Activated naive CD4-positive, alpha-beta T cell treated with anti-CD3 and anti-CD28 coated beads, Interleukin-2, amount 10 ng/mL, durations not matched to agents 7 days and 5 days (primary cell): Measurements from ENCODE around the gene IBSP.

Source experiments
- CTCF ChIA-PET: fragments of 350-600 bp; sonication (Branson Sonifier 250); formaldehyde crosslinking; loops from one replicate; lab custom pipeline; 2021; ENCODE audit warnings: antibody characterized with exemption; lab: Charles Lee
- DNase-seq: peaks from one replicate; pipeline ENCODE4 v3.0.0-alpha.2; 2020
- H3K27ac Mint-ChIP-seq: one replicate; pipeline ENCODE4 v1.8.0; 2021; ENCODE audit warnings: mild to moderate bottlenecking, moderate library complexity, mixed read lengths
- H3K27me3 Mint-ChIP-seq: one replicate; pipeline ENCODE4 v1.8.0; 2021; ENCODE audit warnings: mild to moderate bottlenecking, mixed read lengths
- H3K36me3 Mint-ChIP-seq: one replicate; pipeline ENCODE4 v1.8.0; 2021; ENCODE audit warnings: mixed read lengths
- H3K4me1 Mint-ChIP-seq: one replicate; pipeline ENCODE4 v1.8.0; 2021; ENCODE audit warnings: mixed read lengths
- H3K4me3 Mint-ChIP-seq: one replicate; pipeline ENCODE4 v1.8.0; 2021; ENCODE audit warnings: mild to moderate bottlenecking, moderate library complexity, mixed read lengths
- H3K9me3 Mint-ChIP-seq: one replicate; pipeline ENCODE4 v1.8.0; 2021; ENCODE audit warnings: mixed read lengths

The IBSP gene

GRCh38 chr4:87846226-87846625 lies 46.9 kb downstream of the IBSP start:
- no peak overlapping the region for H3K4me3 Mint-ChIP-seq
- no peak for DNase-seq
- H3K4me1 Mint-ChIP-seq = peaks cover 11% of the 10 kb centered on the region
- no peaks in the 10 kb centered on the region for H3K36me3 Mint-ChIP-seq
- no peaks in the 10 kb centered on the region for H3K9me3 Mint-ChIP-seq
- H3K27me3 Mint-ChIP-seq = peaks cover 28% of the 10 kb centered on the region
- CTCF ChIA-PET = interaction anchor here (0.9 to 2.1 kb wide), 5 partner anchors 14 to 140 kb away, joined by 3 to 5 read pairs (median 3); no protein-coding TSS in a partner anchor
- H3K27ac Mint-ChIP-seq = no peak overlapping the region

GRCh38 chr4:87848622-87849351 lies 49.4 kb downstream of the IBSP start:
- Mint-ChIP-seq H3K9me3 (no peaks in the 10 kb centered on the region), H3K4me3 (no peak overlapping the region), H3K27me3 (peaks cover 26% of the 10 kb centered on the region), H3K36me3 (no peaks in the 10 kb centered on the region), H3K4me1 (peaks cover 11% of the 10 kb centered on the region), H3K27ac (no peak overlapping the region)
- DNase-seq = peak; percentile 51
- CTCF ChIA-PET = interaction anchor here (0.7 to 3.9 kb wide), 27 partner anchors 8 to 514 kb away, joined by 3 to 28 read pairs (median 3); no protein-coding TSS in a partner anchor

- Mint-ChIP-seq H3K27me3 (peaks cover 18% of the 10 kb centered on the region), H3K36me3 (no peaks in the 10 kb centered on the region), H3K27ac (no peak overlapping the region), H3K9me3 (no peaks in the 10 kb centered on the region), H3K4me1 (peaks cover 11% of the 10 kb centered on the region), H3K4me3 (no peak overlapping the region)
- CTCF ChIA-PET = interaction anchor here (0.7 to 3.9 kb wide), 23 partner anchors 8 to 515 kb away, joined by 3 to 28 read pairs (median 4); no protein-coding TSS in a partner anchor
- DNase-seq = no peak
These were observed 50.3 kb downstream of the IBSP start for GRCh38 chr4:87849612-87850011.

GRCh38 chr4:87851332-87851731 lies 52.0 kb downstream of the IBSP start:
- CTCF ChIA-PET = interaction anchor here (0.6 to 1.5 kb wide), 5 partner anchors 12 to 361 kb away, joined by 3 to 9 read pairs (median 3); no protein-coding TSS in a partner anchor
- DNase-seq = no peak
- no peak overlapping the region for H3K4me3 Mint-ChIP-seq

GRCh38 chr4:87851953-87852352 lies 52.6 kb downstream of the IBSP start:
- H3K27ac Mint-ChIP-seq = no peak overlapping the region
- H3K27me3 Mint-ChIP-seq = peaks cover 9% of the 10 kb centered on the region
- CTCF ChIA-PET = interaction anchor here (0.6 to 3.9 kb wide), 9 partner anchors 13 to 461 kb away, joined by 3 to 52 read pairs (median 4); partner anchors contain the start of genes HSD17B11 and SPP1

More at GRCh38 chr4:87851332-87851731, 52.0 kb downstream of the IBSP start:
- Mint-ChIP-seq H3K27ac (no peak overlapping the region), H3K36me3 (no peaks in the 10 kb centered on the region), H3K27me3 (peaks cover 13% of the 10 kb centered on the region), H3K4me1 (peaks cover 11% of the 10 kb centered on the region), H3K9me3 (no peaks in the 10 kb centered on the region)

GRCh38 chr4:87853108-87853507 lies 53.8 kb downstream of the IBSP start:
- no peaks in the 10 kb centered on the region for H3K9me3 Mint-ChIP-seq
- H3K4me3 Mint-ChIP-seq = no peak overlapping the region
- CTCF ChIA-PET = interaction anchor here (0.9 to 3.9 kb wide), 12 partner anchors 11 to 463 kb away, joined by 3 to 52 read pairs (median 4); partner anchors contain the start of genes HSD17B11 and SPP1
- H3K4me1 Mint-ChIP-seq = peaks cover 10% of the 10 kb centered on the region
- H3K27me3 Mint-ChIP-seq = peaks cover 9% of the 10 kb centered on the region
- no peaks in the 10 kb centered on the region for H3K36me3 Mint-ChIP-seq
- H3K27ac Mint-ChIP-seq = no peak overlapping the region
- DNase-seq = no peak

More at GRCh38 chr4:87851953-87852352, 52.6 kb downstream of the IBSP start:
- no peak for DNase-seq
- H3K4me3 Mint-ChIP-seq = no peak overlapping the region
- peaks cover 11% of the 10 kb centered on the region for H3K4me1 Mint-ChIP-seq
- no peaks in the 10 kb centered on the region for H3K9me3 Mint-ChIP-seq
- no peaks in the 10 kb centered on the region for H3K36me3 Mint-ChIP-seq

GRCh38 chr4:87853891-87854290 lies 54.5 kb downstream of the IBSP start:
- Mint-ChIP-seq H3K4me1 (peaks cover 7% of the 10 kb centered on the region), H3K36me3 (no peaks in the 10 kb centered on the region), H3K27ac (no peak overlapping the region), H3K4me3 (no peak overlapping the region), H3K27me3 (peaks cover 15% of the 10 kb centered on the region), H3K9me3 (no peaks in the 10 kb centered on the region)
- no peak for DNase-seq
- CTCF ChIA-PET = interaction anchor here (1.5 to 3.9 kb wide), 4 partner anchors 113 to 356 kb away, joined by 4 to 52 read pairs (median 6); partner anchors contain the start of gene SPP1

- DNase-seq = no peak
- H3K27ac Mint-ChIP-seq = no peak overlapping the region
- H3K27me3 Mint-ChIP-seq = peaks cover 19% of the 10 kb centered on the region
- no peaks in the 10 kb centered on the region for H3K36me3 Mint-ChIP-seq
- H3K4me3 Mint-ChIP-seq = no peak overlapping the region
- no peaks in the 10 kb centered on the region for H3K4me1 Mint-ChIP-seq
- no peaks in the 10 kb centered on the region for H3K9me3 Mint-ChIP-seq
- CTCF ChIA-PET = interaction anchor here (1.5 to 3.9 kb wide), 2 partner anchors 119 to 355 kb away, joined by 7 to 52 read pairs; partner anchors contain the start of gene SPP1
These were observed 56.2 kb downstream of the IBSP start for GRCh38 chr4:87855559-87855958.

GRCh38 chr4:87856816-87857215 lies 57.5 kb downstream of the IBSP start:
- CTCF ChIA-PET = interaction anchor here (0.9 to 1.7 kb wide), 4 partner anchors 8 to 481 kb away, joined by 3 to 4 read pairs (median 4); no protein-coding TSS in a partner anchor
- DNase-seq = no peak
- no peak overlapping the region for H3K4me3 Mint-ChIP-seq
- no peaks in the 10 kb centered on the region for H3K36me3 Mint-ChIP-seq
- no peaks in the 10 kb centered on the region for H3K4me1 Mint-ChIP-seq
- no peak overlapping the region for H3K27ac Mint-ChIP-seq
- no peaks in the 10 kb centered on the region for H3K9me3 Mint-ChIP-seq
- H3K27me3 Mint-ChIP-seq = peaks cover 24% of the 10 kb centered on the region

- no peaks in the 10 kb centered on the region for H3K36me3 Mint-ChIP-seq
- no peak overlapping the region for H3K4me3 Mint-ChIP-seq
- no peak for DNase-seq
- CTCF ChIA-PET = interaction anchor here (1.7 kb wide), 1 partner anchor 9 kb away, joined by 4 read pairs; no protein-coding TSS in a partner anchor
- no peaks in the 10 kb centered on the region for H3K4me1 Mint-ChIP-seq
- no peaks in the 10 kb centered on the region for H3K9me3 Mint-ChIP-seq
- H3K27me3 Mint-ChIP-seq = peaks cover 24% of the 10 kb centered on the region
- no peak overlapping the region for H3K27ac Mint-ChIP-seq
These were observed 58.4 kb downstream of the IBSP start for GRCh38 chr4:87857789-87858188.
